ENCODE measurements around the gene CHD6.

CHD6 gene

GRCh38 chr20:41524980-41525613 lies 93.1 kb downstream of the CHD6 start:
- TF ChIP-seq, protein P1, sequence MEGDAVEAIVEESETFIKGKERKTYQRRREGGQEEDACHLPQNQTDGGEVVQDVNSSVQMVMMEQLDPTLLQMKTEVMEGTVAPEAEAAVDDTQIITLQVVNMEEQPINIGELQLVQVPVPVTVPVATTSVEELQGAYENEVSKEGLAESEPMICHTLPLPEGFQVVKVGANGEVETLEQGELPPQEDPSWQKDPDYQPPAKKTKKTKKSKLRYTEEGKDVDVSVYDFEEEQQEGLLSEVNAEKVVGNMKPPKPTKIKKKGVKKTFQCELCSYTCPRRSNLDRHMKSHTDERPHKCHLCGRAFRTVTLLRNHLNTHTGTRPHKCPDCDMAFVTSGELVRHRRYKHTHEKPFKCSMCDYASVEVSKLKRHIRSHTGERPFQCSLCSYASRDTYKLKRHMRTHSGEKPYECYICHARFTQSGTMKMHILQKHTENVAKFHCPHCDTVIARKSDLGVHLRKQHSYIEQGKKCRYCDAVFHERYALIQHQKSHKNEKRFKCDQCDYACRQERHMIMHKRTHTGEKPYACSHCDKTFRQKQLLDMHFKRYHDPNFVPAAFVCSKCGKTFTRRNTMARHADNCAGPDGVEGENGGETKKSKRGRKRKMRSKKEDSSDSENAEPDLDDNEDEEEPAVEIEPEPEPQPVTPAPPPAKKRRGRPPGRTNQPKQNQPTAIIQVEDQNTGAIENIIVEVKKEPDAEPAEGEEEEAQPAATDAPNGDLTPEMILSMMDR (conservative IDR thresholded peaks at IDR 0.05; ENCODE audit: low read length): no peak
- peak; percentile 45 for DNase-seq (ENCODE audit: low read depth)
- H3K4me3 ChIP-seq (ENCODE audit: low read length): no peak overlapping the region; the same call in 1 of the 2 replicates

GRCh38 chr20:41523857-41524256 lies 94.3 kb downstream of the CHD6 start:
- DNase-seq (ENCODE audit: low read depth): no peak
- TF ChIP-seq, protein P1 (conservative IDR thresholded peaks at IDR 0.05; ENCODE audit: low read length): no peak
- no peak overlapping the region for H3K4me3 ChIP-seq (ENCODE audit: low read length)

- no peak for DNase-seq (ENCODE audit: low read depth)
- TF ChIP-seq, protein P1 (conservative IDR thresholded peaks at IDR 0.05; ENCODE audit: low read length): no peak
- no peak overlapping the region for H3K4me3 ChIP-seq (ENCODE audit: low read length)
Observed at GRCh38 chr20:41513829-41514228, 104.3 kb downstream of the CHD6 start.

DNA sequence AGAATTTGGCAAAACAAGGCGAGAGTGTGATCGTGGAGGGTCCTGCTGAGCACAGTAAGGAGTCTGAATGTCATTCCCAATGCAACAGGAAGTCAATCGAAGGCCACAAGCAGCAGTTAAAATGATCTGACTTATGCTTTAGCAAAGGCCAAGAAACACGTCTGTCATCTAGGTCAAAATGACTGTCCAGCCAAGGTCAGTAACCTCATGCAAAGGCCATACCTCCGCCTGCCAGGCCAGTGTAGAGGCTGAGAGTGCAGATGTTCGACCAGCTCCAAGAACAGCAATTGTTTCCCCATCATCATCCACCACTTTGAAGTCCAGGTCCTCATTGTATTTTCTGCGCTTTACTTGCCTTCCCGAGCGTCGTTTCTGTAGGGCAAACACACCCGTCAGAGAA lies 105.6 kb downstream of the CHD6 start:
- no peak overlapping the region for H3K4me3 ChIP-seq (ENCODE audit: low read length)
- DNase-seq (ENCODE audit: low read depth): no peak
- TF ChIP-seq, protein P1 (conservative IDR thresholded peaks at IDR 0.05; ENCODE audit: low read length): no peak

- DNase-seq (ENCODE audit: low read depth): no peak
- TF ChIP-seq, protein P1 (conservative IDR thresholded peaks at IDR 0.05; ENCODE audit: low read length): no peak
- no peak overlapping the region for H3K4me3 ChIP-seq (ENCODE audit: low read length)
Observed at GRCh38 chr20:41510847-41511450, 107.2 kb downstream of the CHD6 start.

- TF ChIP-seq, protein P1 (conservative IDR thresholded peaks at IDR 0.05; ENCODE audit: low read length): no peak
- no peak for DNase-seq (ENCODE audit: low read depth)
Observed at GRCh38 chr20:41510224-41510623, 108.0 kb downstream of the CHD6 start.

More at GRCh38 chr20:41510224-41510623, 108.0 kb downstream of the CHD6 start:
- H3K4me3 ChIP-seq (ENCODE audit: low read length): no peak overlapping the region

All from AG10803 (cell line).